ENCODE data around the gene GRID1. TPM values are rescaled to one million over a fixed set of nuclear protein-coding genes. Genes with fewer than 3 reads are reported as not detected.

Gene GRID1
- total RNA-seq, 1 donor from 2014 or later, result not detected

DNA sequence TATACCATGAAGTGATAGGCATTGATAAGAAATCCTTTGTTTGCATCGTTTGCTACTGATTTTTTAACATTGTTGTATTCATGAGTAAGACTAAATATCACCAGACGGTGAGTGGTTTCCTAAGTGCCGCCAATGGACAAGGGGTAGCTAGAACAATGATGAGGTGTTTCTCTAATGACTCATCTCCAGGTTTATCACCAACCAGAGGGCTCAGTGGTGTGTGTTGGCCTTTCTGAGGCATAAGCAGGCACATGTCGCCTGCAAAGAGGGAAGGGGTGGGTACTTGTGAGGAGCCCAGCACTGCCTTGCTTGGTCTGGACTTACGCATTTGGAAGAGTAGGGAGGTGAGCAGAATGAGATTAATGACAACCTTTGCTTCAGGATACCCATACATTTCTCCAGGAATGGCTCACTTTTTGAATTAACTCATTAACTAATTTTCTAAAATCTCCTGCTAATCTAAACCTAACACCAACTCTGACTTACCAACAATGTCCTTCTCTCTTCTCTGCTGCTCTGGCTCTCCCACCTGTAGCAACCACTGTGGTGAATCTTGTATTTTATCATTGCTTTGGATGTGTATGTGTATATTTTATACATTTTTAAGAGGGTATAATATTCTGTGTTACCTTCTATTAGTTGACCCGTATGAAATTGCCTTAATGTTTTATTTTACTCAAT is 722.6 kb downstream of the GRID1 start:
- intact Hi-C loops (cut with micrococcal nuclease), result no loop called here
- ChIA-PET CTCF (no interaction called here), POLR2A (no interaction called here)
- TF ChIP-seq, protein P1, sequence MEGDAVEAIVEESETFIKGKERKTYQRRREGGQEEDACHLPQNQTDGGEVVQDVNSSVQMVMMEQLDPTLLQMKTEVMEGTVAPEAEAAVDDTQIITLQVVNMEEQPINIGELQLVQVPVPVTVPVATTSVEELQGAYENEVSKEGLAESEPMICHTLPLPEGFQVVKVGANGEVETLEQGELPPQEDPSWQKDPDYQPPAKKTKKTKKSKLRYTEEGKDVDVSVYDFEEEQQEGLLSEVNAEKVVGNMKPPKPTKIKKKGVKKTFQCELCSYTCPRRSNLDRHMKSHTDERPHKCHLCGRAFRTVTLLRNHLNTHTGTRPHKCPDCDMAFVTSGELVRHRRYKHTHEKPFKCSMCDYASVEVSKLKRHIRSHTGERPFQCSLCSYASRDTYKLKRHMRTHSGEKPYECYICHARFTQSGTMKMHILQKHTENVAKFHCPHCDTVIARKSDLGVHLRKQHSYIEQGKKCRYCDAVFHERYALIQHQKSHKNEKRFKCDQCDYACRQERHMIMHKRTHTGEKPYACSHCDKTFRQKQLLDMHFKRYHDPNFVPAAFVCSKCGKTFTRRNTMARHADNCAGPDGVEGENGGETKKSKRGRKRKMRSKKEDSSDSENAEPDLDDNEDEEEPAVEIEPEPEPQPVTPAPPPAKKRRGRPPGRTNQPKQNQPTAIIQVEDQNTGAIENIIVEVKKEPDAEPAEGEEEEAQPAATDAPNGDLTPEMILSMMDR (IDR thresholded peaks at IDR 0.05), result no peak
- DNase-seq, result no peak
- no peak for ATAC-seq (ENCODE audit: low read depth)
- peaks cover 3% of the 10 kb centered on the region for H3K27me3 Mint-ChIP-seq
- H3K9me3 Mint-ChIP-seq, result no peaks in the 10 kb centered on the region
- no peak overlapping the region for H3K4me3 Mint-ChIP-seq
- no peaks in the 10 kb centered on the region for H3K36me3 Mint-ChIP-seq (ENCODE audit: low read depth)
- H3K27ac Mint-ChIP-seq, result no peak overlapping the region
- H3K4me1 Mint-ChIP-seq, result no peaks in the 10 kb centered on the region

DNA sequence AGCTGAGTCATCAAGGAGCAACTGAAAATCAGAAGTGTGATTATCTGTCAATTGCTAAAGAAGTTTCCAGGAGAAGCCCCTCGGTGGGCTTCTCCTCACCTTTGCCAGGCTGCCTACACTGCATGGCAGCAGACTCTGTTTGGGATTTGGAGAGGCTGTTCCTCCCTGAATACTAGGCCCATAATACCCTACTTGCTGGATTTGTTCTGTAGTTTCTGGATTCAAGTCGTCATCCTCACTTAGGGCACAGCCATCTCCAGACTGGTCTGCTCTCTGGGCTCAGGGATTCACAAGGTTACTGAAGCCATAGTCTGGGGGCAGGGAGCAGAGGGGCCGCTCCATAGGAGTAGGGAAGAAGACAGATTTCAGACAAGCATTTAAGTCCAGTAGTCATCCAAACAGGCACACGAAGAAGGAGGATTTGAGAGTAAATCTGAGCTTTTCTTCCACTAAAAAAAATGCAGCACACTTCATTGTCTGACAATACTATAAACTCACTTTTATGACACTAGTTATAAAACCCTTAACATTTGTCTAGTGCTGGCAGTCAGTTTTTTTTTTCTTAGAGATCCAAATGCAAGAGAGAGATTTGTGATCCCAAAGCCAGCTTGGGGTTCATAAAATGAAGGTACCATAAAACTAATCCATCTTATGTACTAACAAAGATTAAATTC is 723.3 kb downstream of the GRID1 start:
- CTCF ChIA-PET, result no interaction called here
- Mint-ChIP-seq H3K27me3 (no peaks in the 10 kb centered on the region), H3K36me3 (ENCODE audit: low read depth) (no peaks in the 10 kb centered on the region), H3K4me1 (no peaks in the 10 kb centered on the region), H3K9me3 (no peaks in the 10 kb centered on the region), H3K27ac (no peak overlapping the region), H3K4me3 (no peak overlapping the region)
- POLR2A ChIA-PET, result no interaction called here
- intact Hi-C loops (cut with micrococcal nuclease), result no loop called here
- TF ChIP-seq, protein P1 (IDR thresholded peaks at IDR 0.05), result no peak
- ATAC-seq (ENCODE audit: low read depth) (no peak), DNase-seq (no peak)

DNA sequence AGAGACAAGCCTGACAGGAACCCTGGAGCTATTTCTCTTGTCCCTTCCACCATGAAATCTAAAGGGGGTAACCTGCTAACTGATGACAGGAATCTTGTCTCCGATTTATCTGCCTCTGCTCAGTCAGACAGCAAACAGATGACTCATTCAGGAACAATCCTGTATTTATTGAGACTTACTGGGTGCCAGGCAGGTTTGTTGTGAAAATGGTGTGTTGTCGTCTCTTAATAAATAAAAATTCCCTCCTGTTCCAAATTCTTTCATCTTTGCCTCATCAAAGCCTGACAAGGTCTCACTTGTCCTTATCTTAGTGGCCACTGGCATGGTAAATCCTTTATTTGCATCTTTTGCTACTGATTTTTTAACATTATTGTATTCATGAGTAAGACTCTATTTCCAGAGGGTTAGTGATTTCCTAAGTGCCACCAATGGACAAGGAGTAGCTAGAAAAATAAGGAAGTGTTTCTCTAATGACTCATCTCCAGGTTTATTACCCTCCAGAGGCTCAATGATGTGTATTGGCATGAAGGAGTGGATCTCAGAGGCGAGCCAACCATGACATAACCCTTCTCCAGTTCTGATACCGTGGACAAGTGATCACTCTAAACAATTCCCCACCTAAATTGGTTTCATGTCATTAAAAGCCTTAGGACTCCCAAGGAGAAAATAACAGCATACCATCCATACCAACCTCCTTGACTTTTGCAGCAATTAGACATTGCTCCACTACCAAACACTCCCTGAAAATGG is 724.0 kb downstream of the GRID1 start:
- ChIA-PET CTCF (no interaction called here), POLR2A (no interaction called here)
- Mint-ChIP-seq H3K4me3 (no peak overlapping the region), H3K36me3 (ENCODE audit: low read depth) (no peaks in the 10 kb centered on the region), H3K9me3 (no peaks in the 10 kb centered on the region), H3K27me3 (no peaks in the 10 kb centered on the region), H3K27ac (no peak overlapping the region), H3K4me1 (no peaks in the 10 kb centered on the region)
- intact Hi-C loops (cut with micrococcal nuclease), result no loop called here
- no peak for ATAC-seq (ENCODE audit: low read depth)
- DNase-seq, result no peak
- TF ChIP-seq, protein P1 (IDR thresholded peaks at IDR 0.05), result no peak

DNA sequence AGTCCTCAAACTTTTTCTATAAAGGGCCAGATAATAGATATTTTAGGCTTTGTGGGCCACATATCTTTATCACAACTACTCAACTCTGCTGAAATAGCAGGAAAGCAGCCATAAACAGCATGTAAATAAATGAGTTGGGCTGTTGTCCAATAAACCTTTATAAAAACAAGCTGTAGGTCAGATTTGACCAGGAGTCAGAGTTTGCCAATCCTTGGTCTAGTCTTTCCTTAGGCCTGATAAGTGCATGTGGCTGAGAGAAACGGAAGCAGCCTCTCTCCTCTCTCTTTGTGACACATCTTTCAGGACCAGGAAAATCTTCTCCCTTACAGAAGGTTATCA is 724.5 kb downstream of the GRID1 start:
- no peak for ATAC-seq (ENCODE audit: low read depth)
- TF ChIP-seq, protein P1 (IDR thresholded peaks at IDR 0.05), result no peak
- intact Hi-C loops (cut with micrococcal nuclease), result no loop called here
- no peaks in the 10 kb centered on the region for H3K27me3 Mint-ChIP-seq
- ChIA-PET POLR2A (no interaction called here), CTCF (no interaction called here)
- H3K36me3 Mint-ChIP-seq (ENCODE audit: low read depth), result no peaks in the 10 kb centered on the region
- H3K4me3 Mint-ChIP-seq, result no peak overlapping the region
- no peak for DNase-seq
- no peaks in the 10 kb centered on the region for H3K9me3 Mint-ChIP-seq
- no peaks in the 10 kb centered on the region for H3K4me1 Mint-ChIP-seq
- no peak overlapping the region for H3K27ac Mint-ChIP-seq

DNA sequence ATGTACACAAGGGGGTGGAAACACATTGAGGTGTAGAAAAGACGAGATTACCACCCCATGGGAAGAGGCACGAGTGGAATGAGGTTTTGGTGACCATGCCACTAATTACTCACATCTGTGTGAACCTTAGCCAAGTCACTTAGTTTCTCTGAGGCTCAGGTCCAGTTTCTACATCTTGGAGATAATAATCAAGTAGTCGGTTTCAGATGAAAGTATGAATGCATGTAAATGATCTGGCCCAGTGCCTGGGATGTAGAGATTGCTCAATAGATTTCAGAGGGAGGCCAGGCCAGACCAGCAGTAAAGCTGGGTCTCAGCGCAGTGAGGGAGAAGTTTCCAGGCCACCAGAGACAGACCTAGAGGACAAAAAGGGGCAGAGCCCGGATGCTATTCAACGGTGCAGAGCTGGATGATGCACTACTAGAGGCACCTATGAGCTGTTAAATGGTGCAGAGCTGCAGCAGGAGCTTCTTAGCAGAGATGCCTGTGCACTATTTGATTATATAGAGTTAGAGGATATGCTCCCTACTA is 725.1 kb downstream of the GRID1 start:
- TF ChIP-seq, protein P1 (IDR thresholded peaks at IDR 0.05), result no peak
- Mint-ChIP-seq H3K4me1 (no peaks in the 10 kb centered on the region), H3K27ac (no peak overlapping the region), H3K4me3 (no peak overlapping the region), H3K36me3 (ENCODE audit: low read depth) (no peaks in the 10 kb centered on the region), H3K27me3 (no peaks in the 10 kb centered on the region), H3K9me3 (no peaks in the 10 kb centered on the region)
- ChIA-PET POLR2A (no interaction called here), CTCF (no interaction called here)
- DNase-seq (no peak), ATAC-seq (ENCODE audit: low read depth) (no peak)
- intact Hi-C loops (cut with micrococcal nuclease), result no loop called here

Data from activated B cell treated with CpG ODN at 0.5 μM for 24 hours (primary cell).